CD4-positive, alpha-beta T cell treated with Interleukin-17A for 4 hours (primary cell): ENCODE results near the gene PTPRC.
A peak's percentile ranks its signal among the peaks of the same experiment; 100 is the strongest.

Experiments used
- DNase-seq: peaks from one replicate; pipeline ENCODE4 v3.0.0-alpha.2; 2020; ENCODE audit warnings: mixed read lengths

Gene PTPRC

DNA sequence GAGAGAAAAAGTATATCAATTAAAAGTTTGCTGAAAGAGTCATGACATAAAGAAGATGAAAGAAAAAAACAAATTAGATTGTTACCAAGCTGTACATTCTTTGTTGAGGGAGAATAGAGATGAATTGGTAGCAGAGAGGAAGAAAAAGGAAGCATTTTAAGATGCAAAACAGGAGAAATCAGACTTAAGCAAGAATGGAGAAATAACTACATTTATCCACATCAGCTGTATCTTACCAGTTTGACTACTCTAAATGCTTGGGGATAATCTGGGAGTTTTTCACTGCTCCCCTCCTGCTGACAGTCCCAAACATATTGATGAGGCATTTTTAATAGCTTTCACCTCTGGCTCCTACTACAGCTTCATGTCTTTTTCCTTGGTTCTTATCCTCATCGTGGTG is 16.8 kb upstream of the PTPRC start:
- DNase-seq = no peak

DNA sequence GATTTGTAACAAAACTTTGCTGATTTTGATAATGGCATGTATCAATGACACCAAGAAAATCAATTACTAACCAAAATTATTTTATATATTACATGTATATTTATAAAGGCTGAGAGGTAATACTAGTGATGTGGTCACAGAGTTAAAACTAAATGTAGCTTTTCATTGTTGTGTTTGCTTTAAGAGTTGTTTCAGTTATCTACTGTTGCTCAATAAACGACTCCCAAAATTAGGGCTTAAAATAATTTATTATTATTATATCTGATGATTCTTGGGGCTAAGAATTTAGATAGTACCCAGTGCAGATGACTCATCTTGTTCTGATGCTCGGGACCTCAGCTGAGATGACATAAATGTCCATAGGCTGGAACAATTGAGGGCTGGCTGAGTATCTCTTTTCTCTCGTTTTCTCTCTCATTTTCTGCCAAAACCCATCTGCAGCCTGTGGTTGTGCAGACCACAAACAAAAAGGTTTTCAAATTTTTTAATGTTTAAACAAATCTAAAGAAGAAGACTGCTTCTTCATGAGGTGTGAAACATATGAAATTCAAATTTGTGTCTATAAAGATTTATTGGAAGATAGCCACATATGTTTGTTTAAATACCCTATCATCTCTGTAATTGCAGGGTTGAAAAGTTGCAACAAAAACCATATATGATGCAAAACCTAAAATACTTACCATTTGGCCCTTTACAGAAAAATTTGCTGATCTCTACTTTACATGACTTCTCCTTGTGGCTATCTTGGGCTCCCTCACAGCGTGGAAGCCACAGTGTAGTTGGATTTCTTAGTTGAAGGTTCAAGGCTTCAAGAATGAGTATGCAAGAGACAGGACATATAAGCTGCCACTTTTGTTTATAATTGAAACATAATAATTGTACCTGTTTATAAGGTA is 14.8 kb upstream of the PTPRC start:
- DNase-seq = no peak

DNA sequence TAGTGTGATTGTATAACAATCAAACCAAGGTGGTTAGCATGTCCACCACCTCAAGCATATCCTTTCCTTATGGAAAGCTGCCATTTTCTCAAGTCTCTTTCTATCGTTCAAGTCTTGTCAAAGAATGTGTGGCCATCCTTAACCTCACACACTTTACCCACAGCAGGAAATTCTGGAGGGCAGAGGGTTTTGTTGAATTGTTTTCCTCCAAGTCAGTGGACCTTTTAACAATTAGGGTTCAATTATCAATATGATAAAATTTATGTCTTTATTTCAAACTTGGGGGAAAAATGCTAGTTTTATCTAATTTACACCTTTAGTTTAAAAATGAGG is 14.2 kb upstream of the PTPRC start:
- DNase-seq = no peak

DNA sequence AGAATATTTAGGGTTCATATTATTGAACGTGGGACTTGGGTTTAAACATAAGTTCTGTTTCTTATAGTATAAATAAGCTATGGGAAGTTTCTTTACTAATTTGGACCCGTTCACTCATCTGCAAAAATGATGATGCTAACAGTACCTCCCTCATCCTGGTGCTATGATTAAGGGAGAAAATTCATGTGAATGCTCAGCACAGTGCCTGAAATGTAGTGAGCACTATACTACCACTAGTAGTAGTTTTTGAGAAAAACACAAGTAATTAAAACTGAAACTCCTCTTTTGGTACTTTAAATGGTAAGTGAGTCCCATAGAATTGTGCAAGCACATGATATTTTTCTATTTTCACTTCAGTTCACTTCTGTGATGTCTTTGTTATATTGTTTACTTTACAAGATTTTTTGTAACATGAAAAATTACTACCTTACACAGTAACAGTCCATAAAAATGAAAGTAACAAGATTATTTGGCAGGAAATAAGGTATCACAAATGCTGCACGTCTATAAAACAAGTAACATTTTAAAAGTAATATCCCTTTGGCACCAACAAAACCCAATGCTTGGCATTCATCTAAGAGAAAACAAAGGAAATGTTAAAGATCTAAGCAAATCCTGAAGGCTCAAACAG is 11.3 kb upstream of the PTPRC start:
- no peak for DNase-seq

DNA sequence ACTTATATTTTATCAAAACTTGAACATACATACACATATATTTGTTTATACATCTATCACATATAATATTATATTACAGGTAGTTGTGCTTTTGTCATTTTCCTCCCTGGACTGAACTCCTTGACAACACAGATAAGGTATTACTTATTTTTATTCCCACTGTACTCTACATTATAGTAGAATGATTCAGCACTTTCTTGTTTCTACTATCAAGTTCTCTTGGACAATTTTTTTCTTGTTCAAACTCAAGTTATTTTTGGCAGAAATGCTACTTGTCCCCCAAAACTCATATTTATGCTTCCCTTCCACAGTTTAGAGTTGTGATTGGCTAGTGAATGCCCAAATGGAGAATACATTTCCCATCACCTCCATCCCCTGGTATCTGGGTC is 10.8 kb upstream of the PTPRC start:
- no peak for DNase-seq

DNA sequence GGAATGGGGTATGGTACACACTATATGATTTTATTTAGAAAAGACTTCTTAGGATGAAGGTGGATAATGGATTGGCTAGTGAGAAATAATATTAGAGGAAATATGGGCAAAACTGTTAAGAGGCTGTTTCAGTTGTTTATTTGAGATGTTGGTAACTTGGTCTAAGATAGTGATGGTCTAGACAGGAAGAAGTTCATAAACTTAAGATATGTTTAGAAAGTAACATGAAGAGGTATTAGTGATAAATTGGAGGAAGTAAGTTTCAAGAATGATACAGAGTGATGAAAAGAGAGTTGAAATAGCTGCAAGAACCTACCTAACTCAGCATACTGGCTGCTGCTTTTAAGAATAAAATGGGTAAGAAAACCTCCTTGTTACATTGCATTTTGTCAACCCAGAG is 9.2 kb upstream of the PTPRC start:
- no peak for DNase-seq

DNA sequence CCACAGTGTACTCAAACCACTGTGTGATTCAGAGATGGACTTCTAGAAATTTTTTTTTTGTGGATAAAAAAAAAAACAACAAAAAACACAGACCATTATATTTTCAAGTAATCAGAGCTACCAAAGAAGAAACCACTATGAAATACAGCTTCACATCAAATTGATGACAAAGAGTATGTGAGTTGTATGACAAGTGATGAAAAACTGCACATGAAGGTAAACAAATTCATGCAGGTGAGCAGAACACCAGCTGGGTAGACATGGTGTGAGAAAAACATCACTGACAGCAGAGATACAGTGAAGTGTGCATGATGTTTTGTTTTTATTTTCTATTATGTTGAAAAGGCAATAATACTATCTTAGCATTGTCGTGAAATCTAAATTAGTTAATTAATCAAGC is 8.0 kb upstream of the PTPRC start:
- DNase-seq = no peak

DNA sequence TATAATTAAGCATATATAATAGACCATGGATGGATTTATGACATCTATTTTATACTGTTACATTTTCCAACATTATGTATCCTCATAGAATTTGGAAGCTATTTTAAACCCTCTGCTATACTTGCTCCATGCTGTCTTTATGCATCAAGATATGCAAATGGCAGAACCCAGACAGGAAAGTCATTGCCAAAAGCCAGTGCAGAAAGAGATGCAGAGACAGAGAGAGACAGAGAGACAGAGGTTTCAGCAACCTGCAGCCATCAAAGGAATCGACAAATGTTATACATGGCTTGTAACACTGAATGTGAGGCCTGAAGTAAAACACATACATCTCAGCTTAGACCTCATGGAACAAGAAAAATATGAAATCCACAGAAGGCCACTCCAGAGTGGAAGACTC is 7.5 kb upstream of the PTPRC start:
- DNase-seq = no peak

DNA sequence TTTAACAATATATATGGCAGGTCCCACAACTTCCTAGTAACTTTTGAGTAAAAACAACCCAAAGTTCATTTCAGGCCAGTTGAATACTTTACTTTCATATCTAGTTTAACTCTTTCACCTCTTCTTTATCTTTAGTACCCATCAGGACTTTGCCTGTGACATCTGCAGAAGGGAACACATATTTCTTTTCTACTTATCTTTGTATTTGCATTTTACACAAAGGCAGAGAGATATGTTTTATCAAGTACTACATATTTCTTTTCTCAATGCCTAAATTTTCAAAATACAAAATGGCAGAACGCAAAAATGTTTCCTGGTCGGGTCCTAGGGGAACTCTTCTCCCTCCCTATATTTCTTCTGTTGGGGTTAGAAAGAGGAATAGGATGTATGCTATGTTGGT is 6.8 kb upstream of the PTPRC start:
- DNase-seq = no peak

DNA sequence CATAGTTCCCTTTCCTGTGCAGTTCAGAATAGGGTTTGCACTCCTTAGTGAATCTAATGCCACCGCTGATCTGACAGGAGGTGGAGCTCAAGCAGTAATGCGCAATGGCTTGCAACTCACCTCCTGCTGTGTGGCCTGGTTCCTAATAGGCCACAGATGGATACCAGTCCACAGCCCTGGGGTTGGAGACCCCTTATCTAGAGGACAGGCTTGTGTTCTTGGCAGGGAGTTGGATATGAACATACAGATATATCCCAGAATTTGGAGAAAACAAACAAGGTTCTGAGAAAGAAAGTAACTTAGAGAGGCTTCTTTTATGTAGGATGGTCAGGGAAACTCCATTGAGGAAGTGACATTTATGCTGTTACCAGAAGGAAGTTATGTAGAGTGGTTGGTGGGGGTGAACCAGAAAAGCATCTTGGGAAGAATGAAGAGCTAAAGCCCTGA is 5.1 kb upstream of the PTPRC start:
- DNase-seq = peak; percentile 5

DNA sequence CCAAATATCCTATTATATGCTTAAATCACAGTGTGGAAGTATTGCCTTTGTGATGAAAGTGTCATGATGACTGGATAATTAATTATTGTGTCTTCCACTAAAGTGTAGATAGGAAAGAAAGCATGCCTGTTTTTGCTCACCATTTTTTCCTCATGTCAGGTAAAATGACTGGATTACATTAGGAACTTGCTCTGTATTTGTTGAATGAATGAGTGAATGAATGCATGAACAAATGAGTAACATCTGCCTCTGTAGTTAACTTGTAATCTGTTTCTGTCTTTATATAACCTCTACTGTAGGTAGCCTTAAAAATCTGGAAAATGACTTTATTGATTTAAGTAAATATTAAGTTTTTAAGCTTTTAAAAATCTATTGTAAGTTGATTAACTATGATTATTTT is 2.9 kb upstream of the PTPRC start:
- DNase-seq = no peak

DNA sequence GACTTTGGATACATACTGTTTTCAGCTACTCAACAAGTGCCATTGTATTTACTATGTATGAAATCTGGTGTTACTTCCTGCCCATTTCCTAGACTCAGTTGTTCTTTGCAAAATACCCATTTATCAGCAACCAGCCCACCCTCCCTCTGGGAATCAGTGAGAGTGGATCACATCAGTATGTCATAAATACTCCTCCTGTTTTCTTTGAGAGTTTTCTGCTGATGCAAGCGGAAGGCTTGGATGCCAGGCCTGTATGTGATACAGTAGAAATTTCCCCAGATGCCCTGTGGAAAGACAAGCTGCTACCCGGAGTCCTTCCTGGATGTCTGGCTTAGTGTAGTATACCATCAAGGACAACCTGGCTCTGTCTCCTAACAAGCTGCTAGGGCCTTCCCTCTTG is 2.4 kb upstream of the PTPRC start:
- peak; percentile 11 for DNase-seq

DNA sequence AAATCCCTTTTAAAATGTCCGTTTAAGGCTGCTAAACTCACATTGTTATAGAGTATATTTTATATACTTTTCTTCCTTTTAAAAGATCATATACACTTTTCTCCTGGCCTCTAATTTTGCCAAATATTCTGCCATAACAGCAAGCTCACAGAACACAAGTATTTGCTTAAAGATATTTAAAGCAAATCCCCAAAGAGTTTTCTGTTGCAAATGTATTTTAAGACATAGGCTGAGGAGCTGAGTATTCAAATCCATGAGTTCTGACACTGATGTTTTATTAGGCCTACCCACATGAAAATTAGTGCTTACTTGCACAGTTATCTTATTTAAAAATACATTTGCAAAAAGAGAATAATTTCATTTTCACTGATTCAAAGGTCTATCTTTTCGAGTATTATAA is 1.7 kb upstream of the PTPRC start:
- no peak for DNase-seq

DNA sequence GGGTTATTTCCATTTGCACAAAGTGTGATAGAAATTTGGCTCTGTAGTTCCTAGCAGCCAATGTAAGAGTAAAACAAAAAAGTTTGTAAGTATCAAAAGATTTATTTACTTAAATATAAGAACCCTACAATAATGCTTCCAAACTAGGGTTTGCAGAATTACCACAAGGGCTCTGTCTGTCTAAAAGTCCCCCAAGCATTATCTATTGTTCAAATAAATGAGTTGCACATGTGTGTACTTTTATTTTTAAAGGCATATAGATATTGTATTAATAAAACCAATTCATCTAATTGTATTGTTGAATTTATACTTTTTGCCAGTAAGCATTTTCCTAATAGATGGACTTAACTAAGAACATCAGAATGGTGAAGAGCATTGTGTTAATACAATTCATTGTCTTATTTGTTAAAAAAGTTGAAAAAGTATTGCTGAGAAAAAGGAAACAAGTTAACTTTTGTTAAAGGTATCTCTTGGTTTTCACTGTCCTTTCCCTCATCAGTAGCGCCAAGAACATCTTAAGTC is 863 bp upstream of the PTPRC start:
- no peak for DNase-seq

DNA sequence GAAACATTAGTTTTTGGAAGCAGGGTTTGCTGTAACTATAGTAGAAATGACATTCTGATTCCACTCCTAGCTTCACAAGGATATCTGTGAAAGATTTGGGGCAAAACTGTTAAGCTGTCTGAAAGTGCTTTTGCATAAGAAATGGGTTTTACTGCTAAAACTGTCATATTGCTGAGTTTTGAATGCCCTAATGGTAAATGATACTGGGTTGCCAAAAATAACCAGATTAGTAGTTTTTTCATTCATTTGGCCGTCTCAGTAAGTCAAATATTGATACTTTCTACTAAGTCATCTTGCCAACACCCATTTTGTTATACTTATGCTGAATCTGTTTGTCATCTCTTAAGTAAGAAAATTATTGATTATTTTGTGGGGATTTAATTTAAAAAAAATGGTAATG is 399 bp upstream of the PTPRC start:
- no peak for DNase-seq

DNA sequence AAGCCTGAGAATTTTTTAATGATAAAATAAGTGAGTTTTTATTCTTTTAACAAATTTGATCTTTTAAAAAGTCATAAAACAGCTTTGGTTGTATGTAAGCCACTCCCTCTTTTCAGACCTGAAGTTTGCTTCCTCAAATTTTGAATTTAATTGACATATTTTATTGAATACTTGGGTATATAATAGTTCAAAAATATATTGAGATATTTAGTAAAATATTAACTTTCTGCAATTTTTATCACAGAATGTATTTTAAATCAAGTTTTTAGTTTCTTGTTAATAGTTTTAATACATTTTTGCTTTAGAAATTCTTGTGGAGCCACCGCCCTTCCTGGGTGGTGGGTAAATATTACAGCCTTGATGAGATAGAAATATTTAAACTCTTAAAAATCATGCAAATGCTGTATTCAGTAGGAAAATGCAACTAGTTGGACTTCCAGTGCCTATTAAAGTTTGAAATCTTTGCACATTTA is 867 bp downstream of the PTPRC start:
- peak; percentile 42 for DNase-seq

DNA sequence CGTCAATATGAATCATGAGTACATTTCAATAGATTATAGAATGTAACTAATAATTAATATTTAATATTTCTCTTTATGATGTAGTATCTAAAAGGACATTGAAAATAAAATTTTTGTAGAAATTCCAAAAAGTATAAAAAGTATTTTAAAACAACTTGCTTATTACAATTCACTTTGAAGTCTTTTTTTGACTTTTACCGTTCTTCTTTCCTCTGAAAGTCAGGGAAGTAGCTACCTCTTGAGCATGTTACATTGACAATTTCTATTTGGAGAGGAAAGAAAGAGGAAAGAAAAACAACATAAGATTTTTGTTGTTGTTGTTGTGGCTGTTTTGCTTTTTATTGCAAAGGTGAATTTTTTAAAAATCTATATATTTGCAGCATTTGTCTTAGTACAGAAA is 1.3 kb downstream of the PTPRC start:
- no peak for DNase-seq

DNA sequence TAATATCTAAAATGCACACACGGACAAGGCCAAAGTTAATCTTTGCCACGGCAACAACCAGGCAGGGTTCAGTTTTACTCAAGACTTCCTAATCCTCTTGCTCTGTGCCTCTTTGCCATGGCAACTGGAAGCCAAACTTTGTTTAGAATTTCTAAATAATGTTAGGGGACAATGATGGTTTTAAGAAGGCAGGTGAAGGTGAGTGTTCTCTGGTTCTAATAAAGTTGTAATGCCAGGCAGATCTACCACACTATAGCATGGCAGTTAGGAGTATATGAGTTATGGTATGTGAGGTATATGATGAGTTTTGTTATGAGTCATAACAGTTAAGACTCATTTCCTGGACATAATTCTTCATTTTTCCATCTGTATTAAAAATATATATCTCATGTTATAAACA is 2.7 kb downstream of the PTPRC start:
- peak; percentile 38 for DNase-seq

DNA sequence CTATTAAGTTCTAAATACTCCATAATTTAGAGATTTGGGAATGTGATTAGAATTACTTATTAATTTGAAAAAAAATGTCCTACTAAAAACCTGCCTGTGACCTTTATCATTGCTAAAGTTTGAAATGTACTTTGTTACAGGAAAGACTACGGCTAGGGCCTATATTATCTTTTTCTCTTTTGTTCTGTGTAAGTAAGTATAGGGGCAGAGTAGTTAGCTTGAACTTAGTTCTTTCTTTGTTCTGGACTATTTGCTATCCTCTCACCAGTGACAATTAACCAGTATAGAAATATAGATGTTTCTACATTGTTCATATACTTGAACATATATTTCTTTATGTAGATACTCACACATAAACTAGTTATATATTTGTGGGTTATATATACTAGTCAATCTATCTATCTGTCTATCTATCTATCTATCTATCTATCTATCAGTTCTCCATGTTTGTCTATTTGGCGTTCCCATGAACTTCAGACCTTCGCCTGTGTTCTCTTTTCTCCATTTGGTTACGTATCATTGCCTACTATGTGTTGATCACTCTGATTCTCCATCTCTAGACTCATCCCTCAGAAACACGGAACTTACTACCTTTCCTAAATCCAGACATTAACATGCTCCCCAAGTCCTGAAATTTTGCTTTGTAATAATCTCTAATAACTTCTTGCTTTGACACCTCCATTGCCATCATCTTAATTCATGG is 3.3 kb downstream of the PTPRC start:
- no peak for DNase-seq

DNA sequence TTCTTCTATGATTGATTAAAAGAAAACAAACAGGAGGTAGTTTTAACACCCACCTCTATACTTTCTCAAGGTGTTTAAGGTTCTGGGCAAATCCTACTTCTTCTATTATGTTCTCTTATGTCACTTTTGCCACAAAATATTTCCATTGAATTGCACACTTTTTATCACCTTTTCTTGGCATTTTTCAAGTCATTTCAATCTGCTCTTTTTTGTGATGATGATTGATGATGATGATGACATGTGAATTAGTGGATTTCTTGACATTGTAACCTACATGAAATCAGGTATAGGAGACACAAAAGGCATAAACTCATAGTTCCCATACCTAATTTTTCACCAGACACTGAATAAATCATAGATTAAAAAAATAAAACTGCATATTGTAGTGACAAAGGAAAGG is 4.1 kb downstream of the PTPRC start:
- no peak for DNase-seq

DNA sequence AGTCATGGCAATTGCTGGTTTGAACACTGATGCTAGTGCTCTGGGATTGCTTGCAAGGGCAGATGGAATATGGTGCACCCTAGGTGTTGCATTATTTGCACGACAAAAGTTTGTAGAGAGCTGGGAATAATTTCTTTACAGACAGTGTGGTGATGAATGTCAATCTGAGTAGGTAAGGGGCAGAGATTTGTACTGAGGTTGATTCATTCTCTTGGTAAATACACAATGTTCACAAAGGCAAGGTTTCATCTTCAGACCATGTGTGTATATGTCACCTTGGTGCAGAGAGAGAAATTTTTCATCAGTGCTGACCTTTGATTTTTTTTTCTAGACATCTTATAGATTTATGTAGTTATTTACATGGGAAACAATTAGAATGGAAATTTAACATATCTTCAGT is 5.0 kb downstream of the PTPRC start:
- DNase-seq = no peak

DNA sequence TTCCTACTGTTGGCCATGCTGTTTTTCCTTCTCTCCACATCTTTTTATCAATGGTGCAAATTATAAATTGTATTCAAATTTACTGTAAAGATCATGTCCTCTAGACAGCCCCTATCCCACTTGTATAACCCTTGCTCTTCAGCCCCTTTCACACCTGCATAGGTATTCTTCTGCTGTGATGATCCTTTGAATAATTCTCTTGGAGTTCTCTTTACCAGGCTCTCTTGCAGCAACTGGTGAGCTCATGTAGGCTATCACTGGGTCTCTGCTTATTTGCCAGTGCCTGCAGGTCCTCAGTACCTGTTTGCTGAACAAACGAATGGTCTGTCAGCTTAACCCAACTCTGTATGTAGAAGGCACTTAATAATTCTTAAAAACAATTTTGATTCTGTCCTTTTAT is 8.2 kb downstream of the PTPRC start:
- DNase-seq = peak; percentile 33

DNA sequence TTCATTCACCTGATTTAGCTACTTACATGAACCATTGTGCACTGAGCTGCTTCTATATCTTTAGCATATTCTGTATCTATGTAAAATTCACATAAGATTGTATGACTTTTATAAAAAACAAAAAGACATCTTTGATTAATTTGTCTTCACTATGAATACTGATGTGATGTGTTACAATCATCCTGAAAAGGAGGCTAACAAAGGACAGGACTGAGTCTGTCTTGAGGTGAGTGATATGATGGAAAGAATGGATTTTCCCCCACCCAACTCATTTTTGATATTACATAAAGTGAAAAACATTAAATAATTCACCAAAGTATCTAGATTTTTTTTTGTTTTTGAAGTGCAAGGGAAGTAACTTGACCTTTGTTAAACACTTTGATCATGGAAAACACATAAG is 9.8 kb downstream of the PTPRC start:
- DNase-seq = no peak
